Panc1 (cell line): Measurements from ENCODE around the gene DDIAS.

Experiments used
- CTCF ChIP-seq: fragments of 450-650 bp; IDR thresholded peaks from 2 replicates; pipeline ENCODE4 v1.5.1; 2017; ENCODE audit warnings: mild to moderate bottlenecking
- POLR2AphosphoS5 ChIP-seq: IDR thresholded peaks from 2 replicates; pipeline ENCODE4 v1.6.1; 2012; ENCODE audit warnings: mild to moderate bottlenecking, low read depth, low read length, moderate library complexity
- REST ChIP-seq, 2 experiments: IDR thresholded peaks; 2 replicates each; pipeline ENCODE4 v1.6.1; 2011 to 2012; ENCODE audit warnings: low read depth in 2 of 2, control low read depth in 1 of 2, low read length in 1 of 2, mild to moderate bottlenecking in 1 of 2, moderate library complexity in 1 of 2; ENCODE audit not compliant: insufficient read depth in 1 of 2
- SIN3A ChIP-seq: IDR thresholded peaks from 2 replicates; pipeline ENCODE4 v1.6.1; 2012; ENCODE audit warnings: low read depth, mild to moderate bottlenecking, low read length, moderate library complexity, borderline replicate concordance; ENCODE audit not compliant: insufficient read depth
- TCF7L2 ChIP-seq: IDR thresholded peaks from 2 replicates; pipeline ENCODE4 v1.6.1; 2011; ENCODE audit warnings: mild to moderate bottlenecking, low read depth, low read length, inconsistent platforms

GRCh38 chr11:82929121-82929520, 27.6 kb downstream of the DDIAS start:
- no peak for TF ChIP-seq CTCF
- TF ChIP-seq POLR2AphosphoS5, result no peak
- TF ChIP-seq REST (IDR thresholded peaks at IDR 0.05; ENCODE audit: insufficient read depth in 1 of 2, low read depth in 2 of 2, low read length in 1 of 2), result no peak
- TF ChIP-seq SIN3A, result no peak
- no peak for TF ChIP-seq TCF7L2
